GM12892 (cell line): ENCODE measurements around the gene DNPEP.
"Not testable (repeated sequence)": the region's sequence is repeated elsewhere in the genome, so short reads cannot be mapped to it uniquely, and the experiment has no call there.

Experiments
- DNase-seq: peaks from one replicate; pipeline ENCODE4 v3.0.0; 2011; ENCODE audit not compliant: insufficient read length
- FAIRE-seq: peaks from 2 replicates; lab custom pipeline; 2011; peaks lifted over from hg19 to GRCh38; lab: Jason Lieb, UNC
- POLR2A ChIP-seq: IDR thresholded peaks from 2 replicates; pipeline ENCODE4 v1.6.1; 2011; ENCODE audit warnings: low read depth, low read length, control low read depth
- POLR2AphosphoS5 ChIP-seq: IDR thresholded peaks from 2 replicates; pipeline ENCODE4 v1.6.1; 2011; ENCODE audit warnings: low read depth, low read length, control low read depth
- TAF1 ChIP-seq: IDR thresholded peaks from 2 replicates; pipeline ENCODE4 v1.6.1; 2011; ENCODE audit warnings: low read depth, mild to moderate bottlenecking, control low read depth, low read length, borderline replicate concordance

Gene DNPEP

DNA sequence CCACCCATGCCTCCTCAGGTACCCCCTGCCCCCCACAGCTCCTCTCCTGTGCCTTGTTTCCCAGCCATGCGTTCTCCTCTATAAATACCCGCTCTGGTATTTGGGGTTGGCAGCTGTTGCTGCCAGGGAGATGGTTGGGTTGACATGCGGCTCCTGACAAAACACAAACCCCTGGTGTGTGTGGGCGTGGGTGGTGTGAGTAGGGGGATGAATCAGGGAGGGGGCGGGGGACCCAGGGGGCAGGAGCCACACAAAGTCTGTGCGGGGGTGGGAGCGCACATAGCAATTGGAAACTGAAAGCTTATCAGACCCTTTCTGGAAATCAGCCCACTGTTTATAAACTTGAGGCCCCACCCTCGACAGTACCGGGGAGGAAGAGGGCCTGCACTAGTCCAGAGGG, 29.7 kb upstream of the DNPEP start:
- DNase-seq (no peak), FAIRE-seq (no peak)

DNA sequence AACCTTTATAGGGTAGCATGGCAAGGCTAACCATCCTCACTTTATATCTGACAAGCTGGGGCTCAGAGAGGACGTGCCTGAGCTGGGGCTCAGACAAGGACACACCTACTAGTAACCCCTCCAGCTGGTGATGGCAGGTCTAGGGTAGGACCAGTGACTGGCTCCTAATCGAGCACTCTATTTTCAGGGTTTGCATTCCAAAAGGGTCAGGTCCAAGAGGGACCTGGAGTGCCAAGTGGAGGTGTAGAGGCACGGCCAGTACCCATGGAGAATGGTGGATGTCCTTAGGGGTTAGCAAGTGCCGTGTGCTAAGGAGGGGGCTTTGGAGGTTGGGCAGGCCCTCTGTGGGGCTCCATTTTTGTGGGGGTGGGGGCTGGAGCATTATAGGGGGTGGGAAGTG, 29.2 kb upstream of the DNPEP start:
- TF ChIP-seq POLR2AphosphoS5: no peak
- TF ChIP-seq TAF1: no peak
- no peak for TF ChIP-seq POLR2A
- DNase-seq (no peak), FAIRE-seq (no peak)

More for the DNA sequence above, 29.7 kb upstream of the DNPEP start:
- TF ChIP-seq POLR2A: no peak
- TF ChIP-seq POLR2AphosphoS5: no peak
- no peak for TF ChIP-seq TAF1

- DNase-seq: no peak
These were observed 28.5 kb upstream of the DNPEP start for GRCh38 chr2:219416235-219416602.

GRCh38 chr2:219415580-219416234, 28.0 kb upstream of the DNPEP start:
- no peak for DNase-seq

More at GRCh38 chr2:219416235-219416602, 28.5 kb upstream of the DNPEP start:
- no peak for FAIRE-seq
- TF ChIP-seq POLR2A: no peak
- TF ChIP-seq POLR2AphosphoS5: no peak
- TF ChIP-seq TAF1: no peak

GRCh38 chr2:219414857-219415256, 27.1 kb upstream of the DNPEP start:
- TF ChIP-seq POLR2A (no peak), TAF1 (no peak), POLR2AphosphoS5 (no peak)
- FAIRE-seq: no peak
- DNase-seq: no peak

More at GRCh38 chr2:219415580-219416234, 28.0 kb upstream of the DNPEP start:
- FAIRE-seq: no peak
- no peak for TF ChIP-seq POLR2AphosphoS5
- TF ChIP-seq POLR2A: no peak
- no peak for TF ChIP-seq TAF1

GRCh38 chr2:219410390-219410789, 22.7 kb upstream of the DNPEP start:
- no peak for TF ChIP-seq POLR2AphosphoS5
- no peak for TF ChIP-seq TAF1
- TF ChIP-seq POLR2A: no peak
- FAIRE-seq (no peak), DNase-seq (no peak)

- no peak for FAIRE-seq
- no peak for DNase-seq
- TF ChIP-seq TAF1 (no peak), POLR2A (no peak), POLR2AphosphoS5 (no peak)
These were observed 21.9 kb upstream of the DNPEP start for GRCh38 chr2:219409619-219410018.

- no peak for TF ChIP-seq TAF1
- TF ChIP-seq POLR2A: no peak
- no peak for TF ChIP-seq POLR2AphosphoS5
- DNase-seq: no peak
- FAIRE-seq: no peak
These were observed 20.9 kb upstream of the DNPEP start for GRCh38 chr2:219408631-219409030.

DNA sequence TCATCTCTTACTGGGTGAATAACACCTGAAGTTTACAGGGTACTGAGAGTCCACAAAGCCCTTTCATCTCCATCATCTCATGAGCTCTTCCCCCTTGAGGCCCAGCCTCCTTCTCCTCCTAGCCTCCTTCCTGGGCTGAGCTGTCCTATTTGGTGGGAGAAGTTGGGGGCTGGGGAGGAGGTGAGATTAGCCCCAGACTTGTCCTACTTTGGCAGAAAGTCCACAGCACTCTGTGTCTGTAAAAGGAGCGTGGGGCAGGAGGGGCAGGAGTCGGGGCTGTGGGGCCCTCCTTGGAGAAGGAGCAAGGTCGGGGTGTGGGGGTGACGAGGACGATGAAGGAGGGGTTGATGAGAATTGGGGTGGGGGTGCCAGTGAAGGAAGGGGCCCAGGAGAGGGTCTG, 20.5 kb upstream of the DNPEP start:
- FAIRE-seq: no peak
- TF ChIP-seq POLR2AphosphoS5 (no peak), TAF1 (no peak), POLR2A (no peak)

DNA sequence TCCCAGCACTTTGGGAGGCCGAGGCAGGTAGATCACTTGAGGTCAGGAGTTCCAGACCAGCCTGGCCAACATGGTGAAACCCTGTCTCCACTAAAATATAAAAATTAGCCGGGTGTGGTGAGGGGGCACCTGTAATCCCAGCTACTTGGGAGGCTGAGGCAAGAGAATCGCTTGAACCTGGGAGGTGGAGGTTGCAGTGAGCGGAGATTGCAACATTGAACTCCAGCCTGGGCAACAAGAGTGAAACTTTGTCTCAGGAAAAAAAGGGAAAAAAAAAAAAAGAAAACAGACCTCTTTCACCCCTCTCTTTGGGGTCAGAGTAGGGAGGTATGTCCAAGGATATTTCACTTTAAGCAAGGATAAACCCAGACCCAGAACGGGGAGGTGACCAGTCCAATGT, 19.6 kb upstream of the DNPEP start:
- FAIRE-seq: not testable (repeated sequence)

More for the DNA sequence above, 20.5 kb upstream of the DNPEP start:
- DNase-seq: no peak

GRCh38 chr2:219406861-219407230, 19.1 kb upstream of the DNPEP start:
- FAIRE-seq: no peak
- DNase-seq: no peak
- no peak for TF ChIP-seq TAF1
- no peak for TF ChIP-seq POLR2AphosphoS5
- TF ChIP-seq POLR2A: no peak

More for the DNA sequence above, 19.6 kb upstream of the DNPEP start:
- not testable (repeated sequence) for DNase-seq
